Measurements from ENCODE around the gene PBX3. TPM values are rescaled to one million over a fixed set of nuclear protein-coding genes. Genes with fewer than 3 reads are reported as not detected.

PBX3 gene
- total RNA-seq, 2 donors from 2014 or later = 37.5 to 46.1 TPM

DNA sequence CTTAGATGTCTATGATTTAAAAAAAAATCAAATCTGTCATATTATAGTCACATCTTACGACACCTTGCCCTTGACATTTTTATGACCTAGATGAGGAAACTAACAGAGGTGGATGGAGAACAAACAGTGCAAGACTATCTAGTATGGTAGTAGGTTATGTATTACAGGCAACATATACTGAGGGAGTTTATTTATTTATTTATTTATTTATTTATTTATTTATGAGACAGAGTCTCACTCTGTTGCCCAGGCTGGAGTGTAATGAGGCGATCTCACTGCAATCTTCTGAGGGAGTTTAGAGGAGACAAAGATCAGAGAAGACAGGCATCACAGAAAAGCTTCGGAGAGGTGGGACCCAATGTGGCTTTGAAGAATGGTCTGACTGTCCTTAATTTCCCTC is 4.5 kb upstream of the PBX3 start:
- Mint-ChIP-seq H3K4me1 (peaks cover 6% of the 10 kb centered on the region), H3K36me3 (ENCODE audit: low read depth) (no peaks in the 10 kb centered on the region), H3K27me3 (ENCODE audit: insufficient read depth) (peaks cover 15% of the 10 kb centered on the region), H3K4me3 (no peak overlapping the region), H3K27ac (no peak overlapping the region), H3K9me3 (no peaks in the 10 kb centered on the region)
- Histone ChIP-seq H3K4me3 (ENCODE audit: low read length) (no peak overlapping the region), H3K9me3 (ENCODE audit: control insufficient read depth, low read length) (no peaks in the 10 kb centered on the region), H3K4me1 (ENCODE audit: control insufficient read depth, insufficient read depth, low read length) (no peaks in the 10 kb centered on the region), H3K36me3 (ENCODE audit: control insufficient read depth, insufficient read depth, low read length) (no peaks in the 10 kb centered on the region), H3K27ac (ENCODE audit: low read depth, low read length) (no peak overlapping the region), H3K9ac (ENCODE audit: extremely low read depth, low read length, poor library complexity, severe bottlenecking) (no peak overlapping the region), H3K27me3 (ENCODE audit: control insufficient read depth, insufficient read depth, low read length, poor library complexity, severe bottlenecking) (no peaks in the 10 kb centered on the region)
- WGBS, 2 experiments (ENCODE audit: insufficient coverage in 1 of 2, insufficient read length in 1 of 2) = 80 to 91% methylated on average over 1 to 3 of the region's 3 CpGs
- TF ChIP-seq, protein P1, sequence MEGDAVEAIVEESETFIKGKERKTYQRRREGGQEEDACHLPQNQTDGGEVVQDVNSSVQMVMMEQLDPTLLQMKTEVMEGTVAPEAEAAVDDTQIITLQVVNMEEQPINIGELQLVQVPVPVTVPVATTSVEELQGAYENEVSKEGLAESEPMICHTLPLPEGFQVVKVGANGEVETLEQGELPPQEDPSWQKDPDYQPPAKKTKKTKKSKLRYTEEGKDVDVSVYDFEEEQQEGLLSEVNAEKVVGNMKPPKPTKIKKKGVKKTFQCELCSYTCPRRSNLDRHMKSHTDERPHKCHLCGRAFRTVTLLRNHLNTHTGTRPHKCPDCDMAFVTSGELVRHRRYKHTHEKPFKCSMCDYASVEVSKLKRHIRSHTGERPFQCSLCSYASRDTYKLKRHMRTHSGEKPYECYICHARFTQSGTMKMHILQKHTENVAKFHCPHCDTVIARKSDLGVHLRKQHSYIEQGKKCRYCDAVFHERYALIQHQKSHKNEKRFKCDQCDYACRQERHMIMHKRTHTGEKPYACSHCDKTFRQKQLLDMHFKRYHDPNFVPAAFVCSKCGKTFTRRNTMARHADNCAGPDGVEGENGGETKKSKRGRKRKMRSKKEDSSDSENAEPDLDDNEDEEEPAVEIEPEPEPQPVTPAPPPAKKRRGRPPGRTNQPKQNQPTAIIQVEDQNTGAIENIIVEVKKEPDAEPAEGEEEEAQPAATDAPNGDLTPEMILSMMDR (conservative IDR thresholded peaks at IDR 0.05) = no peak
- DNase-seq = no peak

DNA sequence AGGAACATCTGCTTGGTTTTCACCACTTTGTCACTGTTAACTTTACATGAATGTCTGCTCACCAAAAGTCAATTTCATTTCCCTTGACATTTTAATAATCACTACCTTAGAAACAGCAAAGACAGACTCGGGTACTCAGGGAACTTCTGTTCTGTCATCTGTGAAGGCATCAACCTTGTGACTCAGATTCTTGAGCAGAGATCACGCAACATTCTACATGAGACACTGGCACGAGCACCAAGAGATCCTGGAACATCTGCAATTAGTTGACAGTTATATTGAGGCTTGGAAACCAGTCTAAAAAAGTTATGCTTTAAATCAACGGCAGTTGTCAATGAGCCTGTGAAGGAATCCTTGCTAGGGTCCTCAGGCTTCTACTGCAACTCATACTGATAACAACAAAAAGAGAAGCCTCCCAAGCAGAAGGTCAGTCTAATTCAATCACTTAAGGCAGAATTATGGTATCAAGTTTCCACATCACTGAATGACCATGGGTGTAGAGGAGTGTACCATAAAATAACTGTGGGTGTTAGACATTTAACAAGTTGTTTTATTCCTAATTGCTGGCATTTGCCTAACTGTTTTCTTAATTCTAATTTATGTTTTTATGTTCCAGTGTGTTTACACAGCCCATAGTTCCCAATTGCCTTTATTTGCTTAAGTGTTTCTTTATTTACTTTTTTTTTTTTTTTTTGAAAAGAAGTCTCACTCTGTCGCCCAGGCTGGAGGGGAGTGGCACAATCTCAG is 3.3 kb upstream of the PBX3 start:
- TF ChIP-seq, protein P1 (conservative IDR thresholded peaks at IDR 0.05) = no peak
- WGBS, 2 experiments (ENCODE audit: insufficient coverage in 1 of 2, insufficient read length in 1 of 2) = 94% methylated on average over 4 to 5 of the region's 5 CpGs
- Histone ChIP-seq H3K36me3 (ENCODE audit: control insufficient read depth, insufficient read depth, low read length) (no peaks in the 10 kb centered on the region), H3K9me3 (ENCODE audit: control insufficient read depth, low read length) (no peaks in the 10 kb centered on the region), H3K27me3 (ENCODE audit: control insufficient read depth, insufficient read depth, low read length, poor library complexity, severe bottlenecking) (no peaks in the 10 kb centered on the region), H3K9ac (ENCODE audit: extremely low read depth, low read length, poor library complexity, severe bottlenecking) (no peak overlapping the region), H3K4me3 (ENCODE audit: low read length) (no peak overlapping the region), H3K27ac (ENCODE audit: low read depth, low read length) (no peak overlapping the region), H3K4me1 (ENCODE audit: control insufficient read depth, insufficient read depth, low read length) (no peaks in the 10 kb centered on the region)
- H3K4me3 Mint-ChIP-seq = no peak overlapping the region
- no peaks in the 10 kb centered on the region for H3K36me3 Mint-ChIP-seq (ENCODE audit: low read depth)
- H3K27ac Mint-ChIP-seq = no peak overlapping the region
- H3K9me3 Mint-ChIP-seq = no peaks in the 10 kb centered on the region
- peaks cover 9% of the 10 kb centered on the region for H3K4me1 Mint-ChIP-seq
- H3K27me3 Mint-ChIP-seq (ENCODE audit: insufficient read depth) = peaks cover 12% of the 10 kb centered on the region
- DNase-seq = no peak

DNA sequence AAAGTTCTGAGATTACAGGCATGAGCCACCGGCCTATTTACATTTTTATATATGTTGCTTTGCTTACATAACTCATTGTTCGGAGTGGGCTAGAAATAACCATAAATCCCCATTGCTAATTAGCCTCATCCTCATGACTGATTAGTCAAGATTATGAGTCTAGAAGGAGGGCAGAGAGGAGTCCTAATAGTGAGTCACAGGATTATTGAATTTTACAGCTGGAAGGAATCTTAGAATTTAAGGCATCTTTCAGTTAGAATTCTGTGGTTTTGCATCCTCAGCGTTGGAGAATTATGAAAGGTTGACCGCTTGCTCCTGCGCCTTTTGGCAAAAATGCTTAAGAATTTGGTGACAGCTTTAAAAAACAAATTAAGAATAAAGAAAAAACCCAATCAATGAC is 2.6 kb upstream of the PBX3 start:
- WGBS, 2 experiments (ENCODE audit: insufficient coverage in 1 of 2, insufficient read length in 1 of 2) = 95 to 100% methylated on average over 1 to 5 of the region's 5 CpGs
- no peaks in the 10 kb centered on the region for H3K27me3 ChIP-seq (ENCODE audit: control insufficient read depth, insufficient read depth, low read length, poor library complexity, severe bottlenecking)
- H3K9me3 ChIP-seq (ENCODE audit: control insufficient read depth, low read length) = no peaks in the 10 kb centered on the region
- Mint-ChIP-seq H3K36me3 (ENCODE audit: low read depth) (no peaks in the 10 kb centered on the region), H3K4me1 (peaks cover 17% of the 10 kb centered on the region), H3K27me3 (ENCODE audit: insufficient read depth) (peaks cover 12% of the 10 kb centered on the region), H3K4me3 (no peak overlapping the region), H3K27ac (no peak overlapping the region), H3K9me3 (no peaks in the 10 kb centered on the region)
- no peaks in the 10 kb centered on the region for H3K4me1 ChIP-seq (ENCODE audit: control insufficient read depth, insufficient read depth, low read length)
- DNase-seq = no peak
- H3K9ac ChIP-seq (ENCODE audit: extremely low read depth, low read length, poor library complexity, severe bottlenecking) = no peak overlapping the region
- H3K4me3 ChIP-seq (ENCODE audit: low read length) = no peak overlapping the region
- TF ChIP-seq, protein P1 (conservative IDR thresholded peaks at IDR 0.05) = no peak
- H3K36me3 ChIP-seq (ENCODE audit: control insufficient read depth, insufficient read depth, low read length) = no peaks in the 10 kb centered on the region
- no peak overlapping the region for H3K27ac ChIP-seq (ENCODE audit: low read depth, low read length)
